HG02943 (cell line): ENCODE data around the gene LAMA5.

Source experiments
- ATAC-seq: cut with Tn5 transposase; IDR thresholded peaks from one replicate; pipeline ENCODE4 v1.9.1; 2021; ENCODE audit warnings: mild to moderate bottlenecking, low read depth, moderate library complexity; ENCODE audit not compliant: unreplicated experiment

Gene LAMA5

GRCh38 chr20:62308102-62308822 is 58.9 kb downstream of the LAMA5 start:
- ATAC-seq: no peak

GRCh38 chr20:62307226-62308101 is 59.6 kb downstream of the LAMA5 start:
- no peak for ATAC-seq

- no peak for ATAC-seq
Observed at GRCh38 chr20:62306414-62307187, 60.5 kb downstream of the LAMA5 start.

GRCh38 chr20:62305765-62306413 is 61.2 kb downstream of the LAMA5 start:
- no peak for ATAC-seq

- no peak for ATAC-seq
Observed at GRCh38 chr20:62305149-62305764, 61.9 kb downstream of the LAMA5 start.

- no peak for ATAC-seq
Observed at GRCh38 chr20:62304331-62305148, 62.6 kb downstream of the LAMA5 start.

- ATAC-seq: peak; percentile 3
Observed at GRCh38 chr20:62303340-62304226, 63.5 kb downstream of the LAMA5 start.

- no peak for ATAC-seq
Observed at GRCh38 chr20:62303062-62303339, 64.1 kb downstream of the LAMA5 start.

- ATAC-seq: peak; percentile 72
Observed at GRCh38 chr20:62302341-62303061, 64.6 kb downstream of the LAMA5 start, which contains the start of gene ADRM1. ADRM1 (plus strand) TSS chr20:62302997; CDS start chr20:62303569, 572 bp downstream.

GRCh38 chr20:62301773-62302340 is 65.3 kb downstream of the LAMA5 start:
- ATAC-seq: peak; percentile 36

GRCh38 chr20:62301111-62301668 is 65.9 kb downstream of the LAMA5 start:
- ATAC-seq: no peak

GRCh38 chr20:62300319-62300718 is 66.8 kb downstream of the LAMA5 start:
- no peak for ATAC-seq

GRCh38 chr20:62299666-62300236 is 67.4 kb downstream of the LAMA5 start:
- no peak for ATAC-seq

GRCh38 chr20:62298577-62299249 is 68.4 kb downstream of the LAMA5 start:
- no peak for ATAC-seq

GRCh38 chr20:62297449-62298227 is 69.5 kb downstream of the LAMA5 start:
- ATAC-seq: no peak
